ENCODE results near the gene ZCCHC14.

The ZCCHC14 gene

GRCh38 chr16:87360862-87361610 lies 131.8 kb downstream of the ZCCHC14 start:
- H3K9me3 Mint-ChIP-seq = no peaks in the 10 kb centered on the region
- H3K36me3 Mint-ChIP-seq = peaks cover 43% of the 10 kb centered on the region
- no peak overlapping the region for H3K27ac Mint-ChIP-seq
- no peak for ATAC-seq
- H3K4me3 Mint-ChIP-seq = no peak overlapping the region
- H3K27me3 Mint-ChIP-seq = no peaks in the 10 kb centered on the region
- H3K4me1 Mint-ChIP-seq = peaks cover 3% of the 10 kb centered on the region

GRCh38 chr16:87359121-87359520 lies 133.7 kb downstream of the ZCCHC14 start:
- H3K27me3 Mint-ChIP-seq = no peaks in the 10 kb centered on the region
- H3K36me3 Mint-ChIP-seq = peaks cover 40% of the 10 kb centered on the region
- no peak overlapping the region for H3K4me3 Mint-ChIP-seq
- H3K4me1 Mint-ChIP-seq = no peaks in the 10 kb centered on the region
- H3K9me3 Mint-ChIP-seq = no peaks in the 10 kb centered on the region
- ATAC-seq = no peak
- H3K27ac Mint-ChIP-seq = no peak overlapping the region

- no peak for ATAC-seq
- Mint-ChIP-seq H3K36me3 (peaks cover 40% of the 10 kb centered on the region), H3K9me3 (no peaks in the 10 kb centered on the region), H3K27ac (no peak overlapping the region), H3K4me3 (no peak overlapping the region), H3K4me1 (no peaks in the 10 kb centered on the region), H3K27me3 (no peaks in the 10 kb centered on the region)
These were observed 134.1 kb downstream of the ZCCHC14 start for GRCh38 chr16:87358696-87359095.

- H3K36me3 Mint-ChIP-seq = peaks cover 42% of the 10 kb centered on the region
- H3K27ac Mint-ChIP-seq = no peak overlapping the region
- no peak overlapping the region for H3K4me3 Mint-ChIP-seq
- no peaks in the 10 kb centered on the region for H3K27me3 Mint-ChIP-seq
- ATAC-seq = no peak
- H3K4me1 Mint-ChIP-seq = no peaks in the 10 kb centered on the region
- no peaks in the 10 kb centered on the region for H3K9me3 Mint-ChIP-seq
These were observed 134.6 kb downstream of the ZCCHC14 start for GRCh38 chr16:87358250-87358649.

GRCh38 chr16:87356491-87356853 lies 136.4 kb downstream of the ZCCHC14 start:
- H3K9me3 Mint-ChIP-seq = no peaks in the 10 kb centered on the region
- H3K27me3 Mint-ChIP-seq = no peaks in the 10 kb centered on the region
- peaks cover 41% of the 10 kb centered on the region for H3K36me3 Mint-ChIP-seq
- H3K27ac Mint-ChIP-seq = no peak overlapping the region
- no peaks in the 10 kb centered on the region for H3K4me1 Mint-ChIP-seq
- no peak overlapping the region for H3K4me3 Mint-ChIP-seq
- no peak for ATAC-seq

Data from stimulated activated memory B cell treated with anti-CD40 and anti-IgM and Interleukin-4, amounts not matched to agents 10 μg/mL and 1 μg/mL and 100 μg/mL, for 72 hours (primary cell).